Astrocyte (in vitro differentiated cells and primary cell): ENCODE data around the gene GDF11. TPM values are rescaled to one million over a fixed set of nuclear protein-coding genes. Genes with fewer than 3 reads are reported as not detected.
A peak's percentile ranks its signal among the peaks of the same experiment; 100 is the strongest.

ENCODE experiments used
- DNase-seq: peaks from one replicate; pipeline ENCODE4 v3.0.0-alpha.2; 2010; ENCODE audit warnings: low read depth
- FAIRE-seq: peaks from 2 replicates; lab custom pipeline; 2011; peaks lifted over from hg19 to GRCh38; lab: Jason Lieb, UNC
- H2AFZ ChIP-seq: 2 replicates; pipeline ENCODE4 v1.6.0; 2012; ENCODE audit warnings: low read depth, low read length, inconsistent platforms
- H3K27ac ChIP-seq: 2 replicates; pipeline ENCODE4 v1.5.1; 2011; ENCODE audit warnings: low read depth, low read length, inconsistent platforms
- H3K27me3 ChIP-seq: 2 replicates; pipeline ENCODE4 v1.6.0; 2011; ENCODE audit warnings: low read length, inconsistent platforms; ENCODE audit not compliant: insufficient read depth
- H3K36me3 ChIP-seq: 2 replicates; pipeline ENCODE4 v1.5.1; 2011; ENCODE audit warnings: low read length, inconsistent platforms; ENCODE audit not compliant: insufficient read depth
- H3K4me1 ChIP-seq: 2 replicates; pipeline ENCODE4 v1.5.1; 2011; ENCODE audit warnings: low read length, inconsistent platforms; ENCODE audit not compliant: insufficient read depth
- H3K4me2 ChIP-seq: 2 replicates; pipeline ENCODE4 v1.6.0; 2012; ENCODE audit warnings: low read length, inconsistent platforms
- H3K4me3 ChIP-seq: 2 replicates; pipeline ENCODE4 v1.5.1; 2011; ENCODE audit warnings: low read depth, mild to moderate bottlenecking, low read length, inconsistent platforms; ENCODE audit not compliant: insufficient read depth
- H3K79me2 ChIP-seq: 2 replicates; pipeline ENCODE4 v1.6.0; 2012; ENCODE audit warnings: mild to moderate bottlenecking, low read length, inconsistent platforms; ENCODE audit not compliant: insufficient read depth
- H3K9ac ChIP-seq: 2 replicates; pipeline ENCODE4 v1.6.0; 2012; ENCODE audit warnings: mild to moderate bottlenecking, low read length, inconsistent platforms
- H3K9me3 ChIP-seq: 2 replicates; pipeline ENCODE4 v1.5.1; 2012; ENCODE audit warnings: low read depth, mild to moderate bottlenecking, low read length, inconsistent platforms; ENCODE audit not compliant: insufficient read depth
- H4K20me1 ChIP-seq: 2 replicates; pipeline ENCODE4 v1.6.0; 2012; ENCODE audit warnings: low read length, inconsistent platforms; ENCODE audit not compliant: insufficient read depth
- H3K27ac Mint-ChIP-seq: one replicate; pipeline ENCODE4 v1.8.0; 2021; ENCODE audit warnings: mild to moderate bottlenecking, mixed read lengths; ENCODE audit not compliant: unreplicated experiment
- H3K27me3 Mint-ChIP-seq: one replicate; pipeline ENCODE4 v1.8.0; 2021; ENCODE audit warnings: low read depth, mixed read lengths; ENCODE audit not compliant: unreplicated experiment
- H3K36me3 Mint-ChIP-seq: one replicate; pipeline ENCODE4 v1.8.0; 2021; ENCODE audit warnings: low read depth, mixed read lengths; ENCODE audit not compliant: unreplicated experiment
- H3K4me1 Mint-ChIP-seq: one replicate; pipeline ENCODE4 v1.8.0; 2021; ENCODE audit warnings: low read depth, mixed read lengths; ENCODE audit not compliant: unreplicated experiment
- H3K4me3 Mint-ChIP-seq: one replicate; pipeline ENCODE4 v1.8.0; 2021; ENCODE audit warnings: mild to moderate bottlenecking, moderate library complexity, mixed read lengths; ENCODE audit not compliant: unreplicated experiment
- H3K9me3 Mint-ChIP-seq: one replicate; pipeline ENCODE4 v1.8.0; 2021; ENCODE audit warnings: mild to moderate bottlenecking, mixed read lengths; ENCODE audit not compliant: unreplicated experiment
- CTCF ChIP-seq: IDR thresholded peaks from 2 replicates; pipeline ENCODE4 v1.5.1; 2011; ENCODE audit warnings: low read depth, mild to moderate bottlenecking, inconsistent platforms, low read length, moderate library complexity; ENCODE audit not compliant: insufficient read depth
- EZH2 ChIP-seq: IDR thresholded peaks from 2 replicates; pipeline ENCODE4 v1.6.1; 2012; ENCODE audit warnings: mild to moderate bottlenecking, low read length, inconsistent platforms; ENCODE audit not compliant: insufficient read depth
- total RNA-seq: library from RNA; stranded (reverse); gene quantifications from 2 replicates; pipeline ENCODE4 v1.2.1, GENCODE V29; 2021

The GDF11 gene
- total RNA-seq, 1 donor from 2014 or later: 28.9 TPM

GRCh38 chr12:55703288-55703687 is 39.6 kb upstream of the GDF11 start:
- Mint-ChIP-seq H3K36me3 (peaks cover 3% of the 10 kb centered on the region), H3K4me1 (peaks cover 14% of the 10 kb centered on the region), H3K27me3 (peaks cover 10% of the 10 kb centered on the region), H3K9me3 (no peaks in the 10 kb centered on the region), H3K4me3 (no peak overlapping the region), H3K27ac (no peak overlapping the region)
- no peak overlapping the region for H3K4me3 ChIP-seq
- H2AFZ ChIP-seq: no peak overlapping the region
- no peaks in the 10 kb centered on the region for H3K36me3 ChIP-seq
- H3K27me3 ChIP-seq: no peaks in the 10 kb centered on the region
- TF ChIP-seq CTCF (no peak), EZH2 (no peak)
- H3K9me3 ChIP-seq: no peaks in the 10 kb centered on the region
- no peak for FAIRE-seq
- H3K9ac ChIP-seq: no peak overlapping the region
- H3K79me2 ChIP-seq: peaks cover 37% of the 10 kb centered on the region
- no peak overlapping the region for H3K4me2 ChIP-seq
- peaks cover 4% of the 10 kb centered on the region for H4K20me1 ChIP-seq
- H3K27ac ChIP-seq: no peak overlapping the region
- peaks cover 12% of the 10 kb centered on the region for H3K4me1 ChIP-seq
- DNase-seq: no peak

- Histone ChIP-seq H4K20me1 (peaks cover 4% of the 10 kb centered on the region), H3K27me3 (peaks cover 3% of the 10 kb centered on the region), H2AFZ (no peak overlapping the region), H3K36me3 (no peaks in the 10 kb centered on the region), H3K9ac (no peak overlapping the region), H3K4me1 (peaks cover 12% of the 10 kb centered on the region), H3K27ac (no peak overlapping the region), H3K4me3 (no peak overlapping the region), H3K79me2 (peaks cover 37% of the 10 kb centered on the region), H3K4me2 (no peak overlapping the region), H3K9me3 (no peaks in the 10 kb centered on the region)
- Mint-ChIP-seq H3K27ac (no peak overlapping the region), H3K4me1 (peaks cover 17% of the 10 kb centered on the region), H3K4me3 (no peak overlapping the region), H3K36me3 (peaks cover 3% of the 10 kb centered on the region), H3K9me3 (no peaks in the 10 kb centered on the region), H3K27me3 (peaks cover 13% of the 10 kb centered on the region)
- peak; percentile 54 for DNase-seq
- no peak for FAIRE-seq
- TF ChIP-seq EZH2: no peak
- TF ChIP-seq CTCF: no peak
Measured at GRCh38 chr12:55703901-55704761, 38.8 kb upstream of the GDF11 start.
